ENCODE results near the gene OTOP2. TPM values are rescaled to one million over a fixed set of nuclear protein-coding genes. Genes with fewer than 3 reads are reported as not detected.
"Not testable (repeated sequence)": the region's sequence is repeated elsewhere in the genome, so short reads cannot be mapped to it uniquely, and the experiment has no call there.

The OTOP2 gene
- total RNA-seq, 4 donors from 2014 or later = 3.4 to 99.1 (median 62.6) TPM

GRCh38 chr17:74903034-74903433, 21.0 kb upstream of the OTOP2 start:
- no peaks in the 10 kb centered on the region for H3K4me1 ChIP-seq
- no peak for TF ChIP-seq POLR2A (IDR thresholded peaks at IDR 0.05)
- 80 to 93% methylated on average over 3 to 9 of the region's 9 CpGs for WGBS, 2 donors (ENCODE audit: low coverage in 1 of 2)
- intact Hi-C loops (cut with DNase I; ENCODE audit: low total_unique reads) = loop anchor here (1.0 kb wide), 1 partner anchor 25 kb away; no protein-coding TSS in a partner anchor
- H3K4me3 ChIP-seq = no peak overlapping the region
- H3K27me3 ChIP-seq = peaks cover 17% of the 10 kb centered on the region
- H3K9me3 ChIP-seq = no peaks in the 10 kb centered on the region
- H3K36me3 ChIP-seq = no peaks in the 10 kb centered on the region
- in situ Hi-C loops (cut with MboI; ENCODE audit: low pct_ligation_motif_present in 1 of 4, low pct_unique_long_range_greater_than_20kb in 1 of 4, low sequenced_read_pairs in 3 of 4) = no loop called here
- DNase-seq = no peak
- H3K27ac ChIP-seq = no peak overlapping the region

GRCh38 chr17:74903671-74904070, 20.4 kb upstream of the OTOP2 start:
- H3K4me3 ChIP-seq = no peak overlapping the region
- peaks cover 17% of the 10 kb centered on the region for H3K27me3 ChIP-seq
- no peak overlapping the region for H3K27ac ChIP-seq
- H3K4me1 ChIP-seq = no peaks in the 10 kb centered on the region
- in situ Hi-C loops (cut with MboI; ENCODE audit: low pct_ligation_motif_present in 1 of 4, low pct_unique_long_range_greater_than_20kb in 1 of 4, low sequenced_read_pairs in 3 of 4) (no loop called here), intact Hi-C loops (cut with DNase I; ENCODE audit: low total_unique reads) (loop anchor here (1.0 kb wide), 1 partner anchor 25 kb away; no protein-coding TSS in a partner anchor)
- no peak for TF ChIP-seq POLR2AphosphoS5 (IDR thresholded peaks at IDR 0.05)
- no peak for TF ChIP-seq POLR2A (IDR thresholded peaks at IDR 0.05)
- TF ChIP-seq CTCF (IDR thresholded peaks at IDR 0.05) = no peak
- no peak for TF ChIP-seq EP300 (IDR thresholded peaks at IDR 0.05; ENCODE audit: low read depth)
- no peaks in the 10 kb centered on the region for H3K9me3 ChIP-seq
- no peaks in the 10 kb centered on the region for H3K36me3 ChIP-seq
- no peak for DNase-seq
- 49% methylated on average over 6 of the region's 6 CpGs; no CpG with 5 or more reads in 1 of the 2 donors for WGBS, 2 donors (ENCODE audit: low coverage in 1 of 2)

- no peaks in the 10 kb centered on the region for H3K36me3 ChIP-seq
- no peak overlapping the region for H3K4me3 ChIP-seq
- in situ Hi-C loops (cut with MboI; ENCODE audit: low pct_ligation_motif_present in 1 of 4, low pct_unique_long_range_greater_than_20kb in 1 of 4, low sequenced_read_pairs in 3 of 4) = no loop called here
- no peaks in the 10 kb centered on the region for H3K9me3 ChIP-seq
- WGBS, 2 donors (ENCODE audit: low coverage in 1 of 2) = 63 to 79% methylated on average over 3 to 7 of the region's 7 CpGs
- TF ChIP-seq POLR2AphosphoS5 (IDR thresholded peaks at IDR 0.05) (no peak), POLR2A (IDR thresholded peaks at IDR 0.05) (no peak), EP300 (IDR thresholded peaks at IDR 0.05; ENCODE audit: low read depth) (no peak), CTCF (IDR thresholded peaks at IDR 0.05) (no peak)
- no peaks in the 10 kb centered on the region for H3K4me1 ChIP-seq
- no peak overlapping the region for H3K27ac ChIP-seq
- H3K27me3 ChIP-seq = peaks cover 17% of the 10 kb centered on the region
- intact Hi-C loops (cut with DNase I; ENCODE audit: low total_unique reads) = no loop called here
- no peak for DNase-seq
These were observed 19.2 kb upstream of the OTOP2 start for GRCh38 chr17:74904687-74905409.

GRCh38 chr17:74906214-74906793, 17.8 kb upstream of the OTOP2 start:
- H3K36me3 ChIP-seq; DNase-seq; H3K9me3 ChIP-seq; in situ Hi-C loops (cut with MboI; ENCODE audit: low pct_ligation_motif_present in 1 of 4, low pct_unique_long_range_greater_than_20kb in 1 of 4, low sequenced_read_pairs in 3 of 4); intact Hi-C loops (cut with DNase I; ENCODE audit: low total_unique reads); H3K27ac ChIP-seq; H3K4me1 ChIP-seq; H3K4me3 ChIP-seq: not testable (repeated sequence)
- H3K27me3 ChIP-seq = peaks cover 15% of the 10 kb centered on the region
- 63 to 66% methylated on average over 3 to 6 of the region's 6 CpGs for WGBS, 2 donors (ENCODE audit: low coverage in 1 of 2)

GRCh38 chr17:74907012-74907411, 17.1 kb upstream of the OTOP2 start:
- no peak for TF ChIP-seq POLR2A (IDR thresholded peaks at IDR 0.05)
- no peak for TF ChIP-seq EP300 (IDR thresholded peaks at IDR 0.05; ENCODE audit: low read depth)
- TF ChIP-seq CTCF (IDR thresholded peaks at IDR 0.05) = no peak
- no peak for TF ChIP-seq POLR2AphosphoS5 (IDR thresholded peaks at IDR 0.05)
- Histone ChIP-seq H3K4me1 (no peaks in the 10 kb centered on the region), H3K27ac (no peak overlapping the region), H3K36me3 (no peaks in the 10 kb centered on the region), H3K4me3 (no peak overlapping the region), H3K9me3 (no peaks in the 10 kb centered on the region), H3K27me3 (peaks cover 10% of the 10 kb centered on the region)
- in situ Hi-C loops (cut with MboI; ENCODE audit: low pct_ligation_motif_present in 1 of 4, low pct_unique_long_range_greater_than_20kb in 1 of 4, low sequenced_read_pairs in 3 of 4) = no loop called here
- intact Hi-C loops (cut with DNase I; ENCODE audit: low total_unique reads) = no loop called here
- 92 to 96% methylated on average over 5 to 25 of the region's 34 CpGs for WGBS, 2 donors (ENCODE audit: low coverage in 1 of 2)
- no peak for DNase-seq

- H3K27me3 ChIP-seq; H3K4me3 ChIP-seq; H3K4me1 ChIP-seq; H3K9me3 ChIP-seq; H3K27ac ChIP-seq; in situ Hi-C loops (cut with MboI; ENCODE audit: low pct_ligation_motif_present in 1 of 4, low pct_unique_long_range_greater_than_20kb in 1 of 4, low sequenced_read_pairs in 3 of 4); DNase-seq; intact Hi-C loops (cut with DNase I; ENCODE audit: low total_unique reads); H3K36me3 ChIP-seq: not testable (repeated sequence)
- whole genome bisulfite sequencing, 2 donors (ENCODE audit: low coverage in 1 of 2) = 13 to 70% methylated on average over 1 to 4 of the region's 4 CpGs
These were observed 15.0 kb upstream of the OTOP2 start for GRCh38 chr17:74909097-74909496.

- DNase-seq; H3K27me3 ChIP-seq; H3K4me1 ChIP-seq; in situ Hi-C loops (cut with MboI; ENCODE audit: low pct_ligation_motif_present in 1 of 4, low pct_unique_long_range_greater_than_20kb in 1 of 4, low sequenced_read_pairs in 3 of 4); H3K9me3 ChIP-seq; H3K36me3 ChIP-seq; H3K27ac ChIP-seq; H3K4me3 ChIP-seq; intact Hi-C loops (cut with DNase I; ENCODE audit: low total_unique reads): not testable (repeated sequence)
- WGBS, 2 donors (ENCODE audit: low coverage in 1 of 2) = 60% methylated on average over 8 of the region's 8 CpGs; no CpG with 5 or more reads in 1 of the 2 donors
These were observed 12.7 kb upstream of the OTOP2 start for GRCh38 chr17:74911423-74911822.

Measured in transverse colon (tissue), 4 donors.